Astrocyte of the cerebellum (primary cell): ENCODE data around the gene VGLL4.

Experiments used
- DNase-seq: peaks from one replicate; pipeline ENCODE4 v3.0.0-alpha.2; 2011; ENCODE audit warnings: low read depth
- H3K4me3 ChIP-seq: 2 replicates; pipeline ENCODE4 v1.5.1; 2011; ENCODE audit warnings: mild to moderate bottlenecking, low read depth, low read length, moderate library complexity
- CTCF ChIP-seq: IDR thresholded peaks from 2 replicates; pipeline ENCODE4 v1.5.1; 2012; ENCODE audit warnings: low read length, low read depth, moderate library complexity, mild to moderate bottlenecking; ENCODE audit errors: missing control alignments
- in situ Hi-C: cut with HindIII; loops from 2 replicates; pipeline ENCODE4 v1.10.0; 2017; ENCODE audit warnings: low sequenced_read_pairs

Gene VGLL4

GRCh38 chr3:11611341-11611799, 32.3 kb downstream of the VGLL4 start:
- DNase-seq = no peak
- no peak overlapping the region for H3K4me3 ChIP-seq
- in situ Hi-C loops = no loop called here
- no peak for TF ChIP-seq CTCF

GRCh38 chr3:11610700-11611275, 32.9 kb downstream of the VGLL4 start:
- in situ Hi-C loops = no loop called here
- no peak for DNase-seq
- peak overlapping the region; percentile 17 for H3K4me3 ChIP-seq

GRCh38 chr3:11610044-11610671, 33.6 kb downstream of the VGLL4 start:
- peak; percentile 80 for DNase-seq
- in situ Hi-C loops = no loop called here
- no peak for TF ChIP-seq CTCF
- peak overlapping the region; percentile 17 for H3K4me3 ChIP-seq

More at GRCh38 chr3:11610700-11611275, 32.9 kb downstream of the VGLL4 start:
- TF ChIP-seq CTCF = no peak

- in situ Hi-C loops = no loop called here
- DNase-seq = no peak
- TF ChIP-seq CTCF = no peak
- H3K4me3 ChIP-seq = peak overlapping the region; percentile 17
Observed at GRCh38 chr3:11609481-11609880, 34.2 kb downstream of the VGLL4 start.

GRCh38 chr3:11607816-11608215, 35.9 kb downstream of the VGLL4 start:
- in situ Hi-C loops = no loop called here
- no peak for DNase-seq
- no peak overlapping the region for H3K4me3 ChIP-seq
- TF ChIP-seq CTCF = no peak

- no peak for DNase-seq
- no peak for TF ChIP-seq CTCF
- in situ Hi-C loops = no loop called here
- H3K4me3 ChIP-seq = no peak overlapping the region
Observed at GRCh38 chr3:11606865-11607440, 36.8 kb downstream of the VGLL4 start.
